Measurements from ENCODE around the gene PDLIM7.

Gene PDLIM7

DNA sequence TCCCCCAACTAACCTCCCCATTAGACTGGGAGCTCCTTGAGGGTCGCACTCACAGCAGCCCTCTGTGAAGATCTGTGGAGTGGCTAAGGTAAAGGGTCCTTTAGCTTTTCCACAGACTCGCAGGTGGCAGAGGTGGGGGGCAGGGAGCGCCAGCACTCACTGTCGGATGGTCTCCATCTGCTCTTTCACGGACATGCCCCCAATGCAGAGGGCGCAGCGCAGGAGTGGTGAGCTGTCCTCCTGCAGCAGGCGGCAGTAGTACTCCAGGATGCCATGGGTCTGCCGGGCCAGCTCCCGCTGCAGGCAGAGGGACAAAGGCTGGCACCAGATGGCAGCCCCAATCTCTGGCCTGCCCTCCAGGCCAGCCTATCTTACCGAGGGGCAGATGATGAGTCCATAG lies 17.1 kb upstream of the PDLIM7 start:
- H3K36me3 Mint-ChIP-seq: peaks cover 17% of the 10 kb centered on the region
- H3K27ac Mint-ChIP-seq: no peak overlapping the region
- peak overlapping the region; percentile 95 for H3K4me3 Mint-ChIP-seq
- H3K27me3 Mint-ChIP-seq: no peaks in the 10 kb centered on the region
- H3K9me3 Mint-ChIP-seq (ENCODE audit: low read depth): no peaks in the 10 kb centered on the region
- peaks cover 34% of the 10 kb centered on the region for H3K4me1 Mint-ChIP-seq (ENCODE audit: low read depth)

DNA sequence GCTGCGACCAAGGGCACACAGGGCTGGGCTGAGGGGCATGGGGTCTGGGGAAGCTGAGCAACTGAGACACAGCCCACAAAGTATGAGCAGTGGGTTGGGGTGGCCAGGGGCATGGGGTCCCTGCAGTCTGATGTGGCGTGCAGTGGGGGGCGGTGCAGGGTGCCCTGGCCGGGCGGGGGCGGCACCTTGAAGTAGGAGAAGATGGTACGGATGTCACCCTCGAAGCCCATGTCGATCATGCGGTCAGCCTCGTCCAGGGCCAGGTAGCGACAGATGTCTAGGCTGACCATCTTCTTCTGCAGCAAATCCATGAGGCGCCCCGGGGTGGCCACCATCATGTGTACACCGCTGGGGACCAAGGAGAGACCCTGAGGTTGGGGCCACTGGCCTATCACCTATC lies 16.1 kb upstream of the PDLIM7 start:
- Mint-ChIP-seq H3K4me3 (no peak overlapping the region), H3K4me1 (ENCODE audit: low read depth) (peaks cover 29% of the 10 kb centered on the region), H3K9me3 (ENCODE audit: low read depth) (no peaks in the 10 kb centered on the region), H3K36me3 (peaks cover 17% of the 10 kb centered on the region), H3K27ac (no peak overlapping the region), H3K27me3 (no peaks in the 10 kb centered on the region)

GRCh38 chr5:177512736-177513380 lies 15.5 kb upstream of the PDLIM7 start:
- Mint-ChIP-seq H3K4me3 (no peak overlapping the region), H3K4me1 (ENCODE audit: low read depth) (peaks cover 29% of the 10 kb centered on the region), H3K27ac (no peak overlapping the region), H3K9me3 (ENCODE audit: low read depth) (no peaks in the 10 kb centered on the region), H3K27me3 (no peaks in the 10 kb centered on the region), H3K36me3 (peaks cover 17% of the 10 kb centered on the region)

GRCh38 chr5:177511796-177512675 lies 14.6 kb upstream of the PDLIM7 start:
- Mint-ChIP-seq H3K27ac (no peak overlapping the region), H3K9me3 (ENCODE audit: low read depth) (no peaks in the 10 kb centered on the region), H3K27me3 (no peaks in the 10 kb centered on the region), H3K4me1 (ENCODE audit: low read depth) (peaks cover 26% of the 10 kb centered on the region), H3K4me3 (no peak overlapping the region), H3K36me3 (peaks cover 17% of the 10 kb centered on the region)

GRCh38 chr5:177511181-177511580 lies 13.8 kb upstream of the PDLIM7 start:
- H3K27ac Mint-ChIP-seq: no peak overlapping the region
- peaks cover 13% of the 10 kb centered on the region for H3K36me3 Mint-ChIP-seq
- H3K4me1 Mint-ChIP-seq (ENCODE audit: low read depth): peaks cover 19% of the 10 kb centered on the region
- no peaks in the 10 kb centered on the region for H3K9me3 Mint-ChIP-seq (ENCODE audit: low read depth)
- no peak overlapping the region for H3K4me3 Mint-ChIP-seq
- H3K27me3 Mint-ChIP-seq: no peaks in the 10 kb centered on the region

- Mint-ChIP-seq H3K27ac (no peak overlapping the region), H3K4me1 (ENCODE audit: low read depth) (peaks cover 13% of the 10 kb centered on the region), H3K4me3 (no peak overlapping the region), H3K36me3 (peaks cover 10% of the 10 kb centered on the region), H3K9me3 (ENCODE audit: low read depth) (no peaks in the 10 kb centered on the region), H3K27me3 (no peaks in the 10 kb centered on the region)
Measured at GRCh38 chr5:177510567-177511053, 13.2 kb upstream of the PDLIM7 start.

DNA sequence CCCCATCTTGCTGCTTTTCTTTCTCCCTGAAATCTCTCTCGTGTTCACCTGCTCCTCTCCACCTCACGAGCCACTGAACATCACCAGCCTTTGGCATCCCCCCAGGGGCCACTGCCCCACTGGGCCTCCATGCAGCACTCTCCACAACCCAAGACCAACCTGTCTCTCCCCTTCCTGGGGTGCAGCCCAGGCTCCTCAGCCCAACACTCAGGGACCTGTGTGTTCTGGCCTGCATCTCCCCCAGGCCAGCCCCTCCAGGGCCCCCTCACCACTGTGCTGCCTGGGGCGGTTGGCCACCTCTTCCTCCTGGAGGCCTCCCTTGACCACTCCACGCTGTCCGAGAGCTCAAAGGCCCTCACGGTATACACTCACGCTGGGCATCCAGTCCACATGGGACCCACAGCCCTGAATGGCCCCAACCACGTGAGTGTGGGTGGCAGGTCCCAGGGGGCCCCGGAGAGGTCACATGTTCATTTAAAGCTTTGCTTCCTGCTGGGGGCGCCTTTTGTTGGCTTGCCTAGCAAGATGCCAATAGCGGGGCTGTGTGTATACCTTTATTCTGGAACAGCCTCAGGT lies 12.7 kb upstream of the PDLIM7 start:
- Mint-ChIP-seq H3K27me3 (no peaks in the 10 kb centered on the region), H3K9me3 (ENCODE audit: low read depth) (no peaks in the 10 kb centered on the region), H3K4me3 (no peak overlapping the region), H3K36me3 (peaks cover 6% of the 10 kb centered on the region), H3K27ac (no peak overlapping the region), H3K4me1 (ENCODE audit: low read depth) (peaks cover 8% of the 10 kb centered on the region)

DNA sequence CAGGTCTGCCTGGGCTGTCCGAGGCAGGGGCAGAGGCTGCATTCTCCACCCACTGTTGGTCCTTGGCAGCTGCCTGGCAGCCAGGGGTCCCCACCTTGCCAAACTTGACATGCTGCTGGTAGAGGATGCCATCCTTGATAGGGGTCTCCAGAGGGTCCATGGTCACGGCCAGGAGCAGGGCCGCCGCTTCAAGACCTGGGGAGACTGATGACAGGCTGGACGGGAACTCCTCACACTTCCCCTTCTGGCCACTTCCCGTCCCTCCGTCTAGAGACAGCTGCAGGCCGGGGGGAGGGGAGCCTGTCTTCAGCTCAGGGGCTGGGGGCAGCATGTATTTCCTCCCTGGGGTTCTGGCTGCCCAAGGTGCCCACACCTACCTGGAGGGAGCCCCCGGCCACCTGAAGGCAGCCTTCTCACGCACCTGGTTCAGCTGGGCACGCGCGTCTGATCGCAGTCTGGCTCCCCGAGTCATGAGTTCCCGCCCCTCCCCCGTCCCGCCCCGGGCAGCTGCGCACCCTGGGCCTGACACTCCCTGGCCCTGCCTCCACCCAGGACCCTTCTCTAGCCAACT lies 12.1 kb upstream of the PDLIM7 start, which contains the start of gene DOK3:
Gene DOK3 (minus strand): TSS at position 446 of the 571 bp plus-strand sequence. CDS start 286 bp downstream, at position 160.
- peaks cover 7% of the 10 kb centered on the region for H3K4me1 Mint-ChIP-seq (ENCODE audit: low read depth)

GRCh38 chr5:177508837-177509236 lies 11.4 kb upstream of the PDLIM7 start:
- Mint-ChIP-seq H3K27ac (no peak overlapping the region), H3K27me3 (no peaks in the 10 kb centered on the region), H3K4me3 (no peak overlapping the region), H3K36me3 (peaks cover 4% of the 10 kb centered on the region), H3K9me3 (ENCODE audit: low read depth) (no peaks in the 10 kb centered on the region), H3K4me1 (ENCODE audit: low read depth) (peaks cover 7% of the 10 kb centered on the region)

More for the DNA sequence above, 12.1 kb upstream of the PDLIM7 start, which contains the start of gene DOK3:
- H3K4me3 Mint-ChIP-seq: no peak within 1 kb of the TSS
- H3K36me3 Mint-ChIP-seq: peaks cover 6% of the 10 kb centered on the region
- H3K27ac Mint-ChIP-seq: no peak within 1 kb of the TSS
- no peaks in the 10 kb centered on the region for H3K27me3 Mint-ChIP-seq
- no peaks in the 10 kb centered on the region for H3K9me3 Mint-ChIP-seq (ENCODE audit: low read depth)

- peaks cover 3% of the 10 kb centered on the region for H3K36me3 Mint-ChIP-seq
- no peaks in the 10 kb centered on the region for H3K27me3 Mint-ChIP-seq
- H3K4me1 Mint-ChIP-seq (ENCODE audit: low read depth): peaks cover 7% of the 10 kb centered on the region
- H3K9me3 Mint-ChIP-seq (ENCODE audit: low read depth): no peaks in the 10 kb centered on the region
- H3K4me3 Mint-ChIP-seq: no peak overlapping the region
- no peak overlapping the region for H3K27ac Mint-ChIP-seq
Measured at GRCh38 chr5:177508221-177508611, 10.8 kb upstream of the PDLIM7 start.

DNA sequence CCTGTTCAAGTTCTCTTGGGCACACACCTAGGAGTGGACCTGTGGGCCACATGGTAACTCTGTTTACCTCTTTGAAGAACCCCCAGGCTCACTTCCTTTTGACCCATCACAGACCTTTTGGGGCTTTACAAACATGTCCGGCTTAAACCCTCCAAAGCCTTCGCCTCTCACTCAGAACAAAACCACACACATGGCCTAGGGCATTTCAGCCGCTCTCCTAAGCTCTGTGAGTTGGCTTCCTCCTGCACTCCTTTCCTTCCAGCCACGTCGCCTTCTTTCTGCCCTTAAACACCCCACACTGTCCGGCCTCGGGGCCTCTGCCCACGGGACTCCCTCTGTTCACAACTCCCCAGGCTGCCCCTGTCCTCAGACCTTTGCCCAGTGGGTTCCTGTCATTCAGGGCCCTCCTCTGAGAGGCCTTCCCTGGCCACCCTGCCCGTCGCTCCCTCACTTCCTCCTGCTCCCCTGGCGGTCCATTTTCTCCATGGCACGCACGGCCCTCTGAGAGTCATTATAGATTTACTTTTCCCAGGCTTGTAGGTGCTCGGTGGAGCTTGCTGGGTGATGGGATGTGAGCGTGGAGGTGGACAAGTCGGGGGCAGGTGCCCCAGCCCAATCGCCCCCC lies 10.3 kb upstream of the PDLIM7 start:
- Mint-ChIP-seq H3K27ac (no peak overlapping the region), H3K4me1 (ENCODE audit: low read depth) (peaks cover 7% of the 10 kb centered on the region), H3K9me3 (ENCODE audit: low read depth) (no peaks in the 10 kb centered on the region), H3K4me3 (no peak overlapping the region), H3K36me3 (peaks cover 3% of the 10 kb centered on the region), H3K27me3 (no peaks in the 10 kb centered on the region)

DNA sequence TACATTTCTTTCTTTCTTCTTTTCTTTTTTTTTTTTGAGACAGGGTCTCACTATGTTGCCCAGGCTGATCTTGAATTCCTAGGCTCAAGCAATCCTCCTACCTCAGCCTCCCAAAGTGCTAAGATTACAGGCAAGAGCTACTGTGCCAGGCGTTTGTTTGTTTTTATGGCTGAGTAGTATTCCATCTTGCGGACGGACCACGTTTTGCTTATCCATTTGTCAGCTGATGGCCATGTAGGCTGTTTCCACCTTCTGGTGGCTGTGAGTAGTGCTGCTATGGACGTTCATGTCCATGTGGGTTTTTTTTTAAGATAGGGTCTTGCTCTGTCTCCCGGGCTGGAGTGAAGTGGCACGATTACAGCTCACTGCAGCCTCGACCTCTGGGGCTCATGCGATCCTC lies 9.8 kb upstream of the PDLIM7 start:
- Mint-ChIP-seq H3K4me3 (no peak overlapping the region), H3K27ac (no peak overlapping the region), H3K4me1 (ENCODE audit: low read depth) (peaks cover 7% of the 10 kb centered on the region)

DNA sequence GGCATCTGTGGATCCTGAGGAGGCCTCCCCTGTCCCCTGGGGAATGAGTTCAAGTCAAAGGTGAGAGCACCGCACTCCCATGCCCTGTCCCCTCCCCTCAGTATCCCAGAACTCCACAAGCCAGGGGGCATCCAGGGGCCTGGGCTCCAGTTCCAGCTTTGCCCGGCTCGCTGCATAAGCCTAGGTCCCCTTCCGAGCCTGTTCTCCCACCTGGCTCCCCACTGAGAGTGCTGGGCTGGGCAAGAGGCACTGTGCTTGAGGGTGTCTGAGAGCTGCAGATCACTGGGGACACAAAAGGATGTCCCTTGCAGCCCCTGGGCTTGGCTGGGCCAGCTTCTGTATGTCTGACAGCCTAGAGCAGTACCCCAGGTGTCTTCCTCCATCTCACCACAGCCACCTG lies 7.7 kb upstream of the PDLIM7 start:
- H3K4me3 Mint-ChIP-seq: no peak overlapping the region
- no peak overlapping the region for H3K27ac Mint-ChIP-seq
- peaks cover 6% of the 10 kb centered on the region for H3K4me1 Mint-ChIP-seq (ENCODE audit: low read depth)
- no peaks in the 10 kb centered on the region for H3K9me3 Mint-ChIP-seq (ENCODE audit: low read depth)
- no peaks in the 10 kb centered on the region for H3K27me3 Mint-ChIP-seq
- H3K36me3 Mint-ChIP-seq: no peaks in the 10 kb centered on the region

More for the DNA sequence above, 9.8 kb upstream of the PDLIM7 start:
- no peaks in the 10 kb centered on the region for H3K27me3 Mint-ChIP-seq
- H3K9me3 Mint-ChIP-seq (ENCODE audit: low read depth): no peaks in the 10 kb centered on the region
- H3K36me3 Mint-ChIP-seq: peaks cover 3% of the 10 kb centered on the region

Measured in activated naive CD8-positive, alpha-beta T cell (primary cell).